GM12801 (cell line): ENCODE measurements around the gene LAD1.

ENCODE experiments used
- TF ChIP-seq, protein P1 (sequence below): IDR thresholded peaks from one replicate; pipeline ENCODE4 v1.5.1; 2011; ENCODE audit warnings: control low read depth; ENCODE audit not compliant: insufficient read length; ENCODE audit errors: extremely low read depth

Gene LAD1

DNA sequence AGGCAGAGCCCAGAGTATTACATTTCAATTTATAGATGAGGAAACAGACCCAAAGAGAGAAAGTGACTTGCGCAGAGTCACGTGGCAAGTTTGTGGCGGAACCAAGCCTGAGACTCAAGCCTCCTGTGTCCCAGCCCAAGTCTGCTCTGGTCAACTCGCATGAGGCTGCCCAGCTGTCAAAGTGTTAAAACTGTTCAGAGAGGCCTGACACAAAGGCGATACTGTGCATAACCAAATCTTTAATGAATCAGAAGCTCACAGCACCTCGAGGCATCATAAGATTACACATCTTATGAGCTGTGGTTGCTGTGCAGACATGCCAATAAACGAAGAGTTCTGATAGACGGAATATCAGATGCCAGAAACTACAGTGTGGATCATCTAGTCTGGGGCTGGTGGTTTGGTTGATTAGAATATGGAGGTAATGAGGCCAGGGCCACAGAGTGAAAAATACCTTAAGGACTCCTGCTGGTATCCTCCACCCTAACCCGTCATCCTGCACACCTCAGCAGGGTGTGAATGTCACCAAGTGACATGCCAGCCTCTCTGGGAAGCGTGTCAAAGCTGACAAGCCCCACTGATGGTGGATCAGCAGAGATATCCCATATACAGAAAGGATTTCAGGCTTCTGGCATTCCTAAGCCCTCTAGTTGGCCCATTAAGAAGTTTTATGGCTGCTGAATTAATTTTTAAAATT lies 63.8 kb downstream of the LAD1 start:
- TF ChIP-seq, protein P1, sequence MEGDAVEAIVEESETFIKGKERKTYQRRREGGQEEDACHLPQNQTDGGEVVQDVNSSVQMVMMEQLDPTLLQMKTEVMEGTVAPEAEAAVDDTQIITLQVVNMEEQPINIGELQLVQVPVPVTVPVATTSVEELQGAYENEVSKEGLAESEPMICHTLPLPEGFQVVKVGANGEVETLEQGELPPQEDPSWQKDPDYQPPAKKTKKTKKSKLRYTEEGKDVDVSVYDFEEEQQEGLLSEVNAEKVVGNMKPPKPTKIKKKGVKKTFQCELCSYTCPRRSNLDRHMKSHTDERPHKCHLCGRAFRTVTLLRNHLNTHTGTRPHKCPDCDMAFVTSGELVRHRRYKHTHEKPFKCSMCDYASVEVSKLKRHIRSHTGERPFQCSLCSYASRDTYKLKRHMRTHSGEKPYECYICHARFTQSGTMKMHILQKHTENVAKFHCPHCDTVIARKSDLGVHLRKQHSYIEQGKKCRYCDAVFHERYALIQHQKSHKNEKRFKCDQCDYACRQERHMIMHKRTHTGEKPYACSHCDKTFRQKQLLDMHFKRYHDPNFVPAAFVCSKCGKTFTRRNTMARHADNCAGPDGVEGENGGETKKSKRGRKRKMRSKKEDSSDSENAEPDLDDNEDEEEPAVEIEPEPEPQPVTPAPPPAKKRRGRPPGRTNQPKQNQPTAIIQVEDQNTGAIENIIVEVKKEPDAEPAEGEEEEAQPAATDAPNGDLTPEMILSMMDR = no peak

DNA sequence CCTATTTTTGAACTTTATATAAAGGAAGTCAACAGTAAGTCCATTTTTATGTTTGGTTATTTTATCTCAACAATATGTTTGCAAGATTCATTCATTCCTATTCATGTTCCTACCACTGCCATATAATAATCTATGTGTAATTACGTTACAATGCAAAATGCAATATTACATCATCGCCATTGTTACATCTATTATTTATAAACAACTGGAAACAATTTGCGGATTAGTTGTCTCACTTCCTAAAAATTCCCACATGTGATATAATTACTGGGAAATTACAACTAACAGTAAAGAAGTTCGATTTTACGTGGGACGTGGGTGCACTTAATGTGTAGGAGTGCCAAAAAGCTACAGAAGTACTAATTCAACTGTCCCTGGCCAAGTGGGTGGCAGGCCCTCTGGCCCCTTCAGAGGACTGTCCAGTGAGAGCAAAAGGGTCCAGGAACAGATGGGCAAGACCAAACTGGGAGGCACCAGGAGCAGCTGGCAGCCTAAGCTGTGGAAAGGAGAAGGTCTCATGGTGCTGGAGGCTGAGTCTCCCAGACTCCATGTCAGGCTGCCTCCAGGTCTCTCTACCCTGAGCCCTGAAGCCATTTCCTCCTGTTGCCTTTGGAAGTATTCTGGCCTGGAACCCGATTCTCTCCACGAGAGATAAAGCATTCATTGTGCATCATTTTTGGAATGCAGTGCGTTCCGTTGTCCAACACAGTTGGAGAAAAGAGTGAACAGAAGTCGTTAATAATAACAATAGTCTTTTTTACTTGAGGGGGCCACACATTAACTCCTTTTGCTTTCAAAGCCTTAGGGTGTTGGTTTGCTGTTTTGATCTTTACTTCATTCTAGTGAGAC lies 64.6 kb downstream of the LAD1 start:
- TF ChIP-seq, protein P1 = no peak

DNA sequence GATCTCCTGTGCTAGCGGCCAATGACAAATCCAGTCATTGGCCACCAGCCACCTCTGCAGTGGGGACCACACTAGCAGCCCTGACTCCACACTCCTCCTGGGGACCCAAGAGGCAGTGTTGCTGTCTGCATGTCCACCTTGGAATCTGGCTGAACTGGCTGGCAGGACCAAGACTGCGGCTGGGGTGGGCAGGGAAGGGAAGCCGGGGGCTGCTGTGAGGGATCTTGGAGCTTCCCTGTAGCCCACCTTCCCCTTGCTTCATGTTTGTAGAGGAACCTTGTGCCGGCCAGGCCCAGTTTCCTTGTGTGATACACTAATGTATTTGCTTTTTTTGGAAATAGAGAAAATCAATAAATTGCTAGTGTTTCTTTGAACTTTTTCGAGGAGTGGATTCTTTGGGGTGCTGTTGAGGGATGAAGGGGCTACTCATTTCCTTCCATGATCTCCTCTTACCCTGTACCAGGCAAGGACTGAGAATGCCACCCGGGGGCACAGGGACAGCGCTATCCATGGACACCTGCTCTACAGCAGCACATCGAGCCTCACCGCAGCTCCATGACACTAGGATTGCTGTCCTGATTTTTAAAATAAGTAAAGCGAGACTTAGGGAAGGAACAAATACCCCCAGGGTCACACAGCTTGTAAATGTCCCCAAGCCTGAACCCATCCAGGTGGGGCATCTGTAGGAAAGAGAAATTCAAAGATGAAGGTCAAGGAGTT lies 66.3 kb downstream of the LAD1 start:
- TF ChIP-seq, protein P1 = no peak

DNA sequence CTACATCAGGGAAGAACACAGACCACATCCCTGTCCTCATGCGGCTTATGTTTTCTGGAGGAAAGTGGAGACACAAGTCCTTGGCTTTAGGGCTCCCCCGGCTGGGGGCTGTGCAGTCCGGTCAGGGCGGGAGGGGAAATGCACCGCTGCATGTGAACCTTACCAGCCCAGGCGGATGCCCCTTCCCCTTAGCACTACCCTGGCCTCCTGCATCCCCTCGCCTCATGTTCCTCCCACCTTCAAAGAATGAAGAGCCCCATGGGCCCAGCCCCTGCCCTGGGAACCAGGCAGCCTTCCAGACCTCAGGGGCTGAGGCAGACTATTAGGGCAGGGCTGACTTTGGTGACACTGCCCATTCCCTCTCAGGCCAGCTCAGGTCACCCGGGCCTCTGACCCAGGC lies 67.1 kb downstream of the LAD1 start:
- TF ChIP-seq, protein P1 = no peak

DNA sequence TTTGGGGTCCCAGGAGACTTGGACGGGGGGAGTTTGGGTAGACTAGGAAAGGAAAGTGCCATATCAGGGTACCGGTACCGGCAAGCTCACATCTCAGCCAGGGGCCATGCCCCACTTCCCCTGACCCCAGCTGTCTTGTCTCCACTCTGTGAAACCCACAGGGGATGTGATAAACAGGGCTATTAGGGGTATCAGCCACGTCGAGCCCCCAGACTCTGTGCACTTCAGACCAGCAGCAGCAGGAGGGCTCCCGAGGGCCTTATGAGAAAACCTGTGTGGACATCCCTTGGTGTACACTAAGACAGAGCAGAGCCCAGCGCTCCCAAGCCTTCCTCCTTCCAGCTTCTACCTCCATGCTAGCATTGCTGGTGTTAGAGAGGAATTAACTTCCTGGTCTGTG lies 68.0 kb downstream of the LAD1 start:
- TF ChIP-seq, protein P1 = no peak
